ENCODE data around the gene COX8C.

COX8C gene

DNA sequence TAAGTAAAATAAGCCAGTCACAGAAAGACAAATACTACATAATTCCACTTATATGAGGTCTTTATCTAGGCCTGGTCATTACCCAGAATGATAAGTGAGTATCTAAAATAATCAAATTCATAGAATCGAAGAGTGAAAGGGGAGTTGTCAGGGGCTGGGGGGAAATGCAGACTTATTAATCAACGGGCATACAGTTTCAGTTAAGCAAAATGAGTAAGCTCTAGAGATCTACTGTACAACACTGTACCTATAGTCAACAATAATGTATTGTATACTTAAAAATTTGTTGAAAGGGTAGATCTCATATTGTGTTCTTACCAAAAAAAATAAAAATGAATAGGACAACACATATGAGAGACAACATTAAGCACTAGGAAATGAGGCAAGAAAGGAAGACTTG, 27.5 kb upstream of the COX8C start:
- Histone ChIP-seq H3K4me3 (ENCODE audit: low read depth, low read length) (no peak overlapping the region), H3K9me3 (ENCODE audit: control insufficient read depth, low read length) (no peaks in the 10 kb centered on the region), H2AFZ (no peak overlapping the region), H3K4me1 (peaks cover 34% of the 10 kb centered on the region), H3K9ac (no peak overlapping the region), H3K79me2 (peaks cover 26% of the 10 kb centered on the region), H3K27ac (peak overlapping the region; percentile 59), H3K27me3 (ENCODE audit: control insufficient read depth, insufficient read depth, low read length) (no peaks in the 10 kb centered on the region), H3K36me3 (ENCODE audit: control insufficient read depth, insufficient read depth, low read length) (no peaks in the 10 kb centered on the region), H3K4me2 (ENCODE audit: low read length) (peak overlapping the region; percentile 73)
- no peak for TF ChIP-seq CTCF (IDR thresholded peaks at IDR 0.05)

- no peak overlapping the region for H3K4me3 ChIP-seq (ENCODE audit: low read depth, low read length)
Measured at GRCh38 chr14:93319958-93320357, 27.0 kb upstream of the COX8C start.

GRCh38 chr14:93320489-93320888, 26.5 kb upstream of the COX8C start:
- Histone ChIP-seq H3K4me1 (peaks cover 34% of the 10 kb centered on the region), H3K27me3 (ENCODE audit: control insufficient read depth, insufficient read depth, low read length) (no peaks in the 10 kb centered on the region), H3K4me3 (ENCODE audit: low read depth, low read length) (no peak overlapping the region), H3K9me3 (ENCODE audit: control insufficient read depth, low read length) (no peaks in the 10 kb centered on the region), H3K79me2 (peaks cover 33% of the 10 kb centered on the region), H3K4me2 (ENCODE audit: low read length) (peak overlapping the region; percentile 15), H3K9ac (no peak overlapping the region), H3K36me3 (ENCODE audit: control insufficient read depth, insufficient read depth, low read length) (no peaks in the 10 kb centered on the region), H3K27ac (peak overlapping the region; percentile 15), H2AFZ (no peak overlapping the region)
- TF ChIP-seq CTCF (IDR thresholded peaks at IDR 0.05): no peak

More at GRCh38 chr14:93319958-93320357, 27.0 kb upstream of the COX8C start:
- no peak overlapping the region for H3K9ac ChIP-seq
- peak overlapping the region; percentile 15 for H3K4me2 ChIP-seq (ENCODE audit: low read length)
- peaks cover 34% of the 10 kb centered on the region for H3K4me1 ChIP-seq
- H2AFZ ChIP-seq: no peak overlapping the region
- peaks cover 29% of the 10 kb centered on the region for H3K79me2 ChIP-seq
- TF ChIP-seq CTCF (IDR thresholded peaks at IDR 0.05): no peak
- H3K36me3 ChIP-seq (ENCODE audit: control insufficient read depth, insufficient read depth, low read length): no peaks in the 10 kb centered on the region
- no peaks in the 10 kb centered on the region for H3K27me3 ChIP-seq (ENCODE audit: control insufficient read depth, insufficient read depth, low read length)
- H3K9me3 ChIP-seq (ENCODE audit: control insufficient read depth, low read length): no peaks in the 10 kb centered on the region
- H3K27ac ChIP-seq: peak overlapping the region; percentile 15

GRCh38 chr14:93322929-93323599, 23.9 kb upstream of the COX8C start:
- peaks cover 22% of the 10 kb centered on the region for H3K4me1 ChIP-seq
- no peak for TF ChIP-seq CTCF (IDR thresholded peaks at IDR 0.05)

GRCh38 chr14:93323600-93324174, 23.3 kb upstream of the COX8C start:
- Histone ChIP-seq H3K4me3 (ENCODE audit: low read depth, low read length) (no peak overlapping the region), H3K9me3 (ENCODE audit: control insufficient read depth, low read length) (no peaks in the 10 kb centered on the region), H3K79me2 (peaks cover 51% of the 10 kb centered on the region), H2AFZ (no peak overlapping the region), H3K4me2 (ENCODE audit: low read length) (no peak overlapping the region), H3K27ac (no peak overlapping the region), H3K9ac (no peak overlapping the region), H3K4me1 (peaks cover 16% of the 10 kb centered on the region), H3K27me3 (ENCODE audit: control insufficient read depth, insufficient read depth, low read length) (no peaks in the 10 kb centered on the region), H3K36me3 (ENCODE audit: control insufficient read depth, insufficient read depth, low read length) (no peaks in the 10 kb centered on the region)
- no peak for TF ChIP-seq CTCF (IDR thresholded peaks at IDR 0.05)

More at GRCh38 chr14:93322929-93323599, 23.9 kb upstream of the COX8C start:
- H3K4me2 ChIP-seq (ENCODE audit: low read length): no peak overlapping the region
- H3K9me3 ChIP-seq (ENCODE audit: control insufficient read depth, low read length): no peaks in the 10 kb centered on the region
- no peaks in the 10 kb centered on the region for H3K36me3 ChIP-seq (ENCODE audit: control insufficient read depth, insufficient read depth, low read length)
- H3K79me2 ChIP-seq: peaks cover 47% of the 10 kb centered on the region
- no peak overlapping the region for H2AFZ ChIP-seq
- H3K27ac ChIP-seq: no peak overlapping the region
- no peak overlapping the region for H3K9ac ChIP-seq
- no peak overlapping the region for H3K4me3 ChIP-seq (ENCODE audit: low read depth, low read length)
- no peaks in the 10 kb centered on the region for H3K27me3 ChIP-seq (ENCODE audit: control insufficient read depth, insufficient read depth, low read length)
